SKM-1 treated with dmso at 0.1 percent for 144 hours (cell line): ENCODE data around the gene ASCL5.
A peak's percentile ranks its signal among the peaks of the same experiment; 100 is the strongest.

Experiments used
- DNase-seq: peaks from one replicate; lab custom pipeline; 2025; ENCODE audit not compliant: unreplicated experiment; lab: John Stamatoyannopoulos, UW

Gene ASCL5

DNA sequence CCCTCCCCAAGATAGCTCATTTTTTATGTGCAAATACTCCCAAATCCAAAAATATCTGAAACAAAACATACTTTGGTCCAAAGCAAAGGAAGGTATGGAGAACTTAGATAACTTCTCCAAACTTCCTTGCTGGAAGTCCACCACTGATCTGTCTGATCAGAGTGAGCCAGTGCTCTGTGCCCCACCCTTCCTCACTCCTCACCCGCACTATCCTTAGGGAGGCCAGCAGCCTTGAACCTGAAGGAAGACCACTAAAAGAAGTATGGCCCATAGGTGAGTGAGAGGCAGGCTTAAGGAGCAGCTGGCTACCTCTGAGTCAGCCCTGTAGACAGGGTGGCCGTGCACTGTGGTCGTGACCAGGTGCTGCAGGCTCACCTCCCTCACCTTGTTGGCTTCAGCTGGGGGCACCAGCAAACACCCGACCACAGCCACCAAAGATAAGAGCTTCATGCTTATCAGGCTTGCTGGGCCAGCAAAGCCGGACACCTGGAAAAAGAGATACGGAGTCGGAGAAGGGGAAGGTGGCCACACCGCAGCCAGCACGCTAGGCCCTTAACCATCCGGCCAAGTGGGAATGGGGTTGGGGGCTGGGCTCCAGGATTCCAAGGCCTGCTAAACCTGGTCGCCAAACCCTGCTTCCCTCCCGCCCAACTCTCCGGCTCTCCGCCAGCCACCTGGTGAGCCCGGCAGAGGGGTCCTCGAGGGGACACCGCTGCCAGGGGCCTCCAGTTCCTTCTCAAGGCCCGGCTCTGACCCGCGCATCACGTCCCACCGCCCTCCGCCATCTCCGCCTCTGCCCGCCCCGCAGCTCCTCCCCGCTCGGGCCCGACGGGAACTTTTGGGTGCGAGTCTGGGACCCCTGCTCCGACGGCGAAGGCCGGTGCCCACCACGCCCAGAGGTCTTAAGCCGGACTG is 26.7 kb upstream of the ASCL5 start:
- DNase-seq, result peak; percentile 74

DNA sequence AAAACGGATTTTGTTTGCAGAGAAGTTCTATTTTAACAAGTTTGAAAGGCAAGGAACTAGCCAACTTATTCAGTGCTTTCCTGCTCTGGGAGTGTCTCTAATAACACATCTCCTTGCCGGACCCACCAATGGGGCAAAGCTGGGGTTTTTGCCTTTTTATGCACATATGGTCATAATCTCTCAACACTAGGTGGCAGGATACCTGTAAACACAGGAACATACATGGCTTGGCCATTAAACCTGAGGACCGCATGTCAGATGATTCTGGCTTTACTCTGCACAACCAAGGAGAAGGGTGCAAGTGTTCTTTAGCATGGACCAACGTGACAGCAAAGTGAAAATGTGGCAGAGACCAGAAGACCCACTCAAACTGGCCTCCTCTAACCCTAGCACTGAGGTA is 22.4 kb upstream of the ASCL5 start:
- peak; percentile 48 for DNase-seq

DNA sequence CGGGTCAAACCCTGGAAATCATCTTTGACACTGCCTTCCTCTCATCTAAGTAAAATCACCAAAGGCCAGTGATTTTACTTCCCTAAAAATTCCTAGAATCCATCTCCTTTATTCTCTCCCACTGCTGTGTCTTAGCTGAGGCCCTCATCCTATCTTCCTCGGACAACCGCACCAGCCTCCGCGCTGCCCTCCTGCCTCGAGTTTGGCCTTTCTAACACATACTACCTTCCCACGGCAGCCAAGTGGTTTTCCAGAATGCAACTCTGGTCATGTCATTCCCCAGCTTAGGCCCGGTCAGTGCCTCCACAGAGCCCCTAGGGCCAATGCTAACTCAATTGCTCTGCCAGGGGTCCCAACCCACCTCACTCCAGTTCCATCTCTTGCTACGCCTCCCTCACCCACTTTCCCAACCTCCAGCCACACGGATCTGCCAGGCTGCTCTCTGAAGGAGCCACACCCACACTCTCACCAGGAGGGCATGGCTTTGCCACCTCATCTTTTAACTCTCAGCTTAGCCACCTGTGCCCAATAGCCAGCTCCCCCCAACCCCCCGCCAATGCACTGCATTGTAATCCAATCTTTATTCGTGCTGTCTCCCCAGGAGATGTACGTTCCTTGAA is 20.5 kb upstream of the ASCL5 start:
- no peak for DNase-seq

DNA sequence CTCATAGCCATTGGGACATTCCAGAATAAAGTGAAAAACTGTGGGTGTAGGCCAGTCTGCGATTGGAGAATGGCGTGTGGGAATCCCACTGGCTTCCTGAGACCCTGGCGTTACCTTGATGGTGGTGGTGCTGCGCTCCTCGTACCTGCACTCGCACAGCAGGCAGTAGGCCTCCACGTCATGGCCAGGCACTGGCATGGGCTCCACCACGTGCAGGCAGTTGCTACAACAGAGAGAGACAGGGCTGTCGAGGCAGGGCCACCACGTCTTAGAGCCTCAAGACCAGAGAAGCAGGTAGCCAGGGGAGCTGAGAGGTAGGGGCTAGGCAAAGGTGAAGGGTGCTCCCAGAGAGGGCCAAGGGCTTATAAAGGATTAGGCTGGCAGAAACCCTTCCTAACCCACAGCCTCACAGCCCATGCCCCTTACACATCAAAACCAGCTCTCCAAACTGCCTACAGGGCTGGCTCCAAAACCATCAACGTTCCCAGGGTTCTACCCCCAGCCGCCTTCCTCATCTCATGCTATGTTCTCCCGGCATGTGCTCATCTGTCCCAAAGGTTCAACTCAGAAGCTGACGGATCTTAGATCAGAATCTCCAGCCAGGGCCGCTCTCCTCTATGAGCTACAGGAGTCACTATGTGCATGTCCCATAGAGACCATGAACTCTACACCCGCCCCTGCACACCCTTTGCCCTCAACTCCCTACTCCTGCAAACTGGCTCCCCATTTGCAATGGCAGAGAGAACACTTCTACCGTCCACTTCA is 19.8 kb upstream of the ASCL5 start:
- DNase-seq, result no peak

DNA sequence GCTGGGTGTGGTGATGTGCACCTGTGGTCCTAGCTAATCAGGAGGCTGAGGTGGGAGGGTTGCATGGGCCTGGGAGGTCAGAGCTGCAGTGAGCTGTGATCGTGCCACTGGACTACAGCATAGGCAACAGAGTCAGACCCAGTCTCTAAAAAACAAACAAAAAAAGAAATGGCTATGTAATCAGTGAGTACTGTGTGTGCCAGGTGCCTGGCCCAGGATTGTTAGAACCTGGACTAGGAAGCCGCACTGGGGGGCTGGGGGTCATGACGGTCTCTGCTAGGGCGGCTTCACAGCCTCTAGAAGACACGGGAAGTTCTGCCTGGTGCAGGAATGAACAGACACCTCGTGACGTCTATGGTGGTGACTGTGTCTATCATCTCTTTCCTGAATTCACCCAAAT is 18.8 kb upstream of the ASCL5 start:
- DNase-seq, result no peak

DNA sequence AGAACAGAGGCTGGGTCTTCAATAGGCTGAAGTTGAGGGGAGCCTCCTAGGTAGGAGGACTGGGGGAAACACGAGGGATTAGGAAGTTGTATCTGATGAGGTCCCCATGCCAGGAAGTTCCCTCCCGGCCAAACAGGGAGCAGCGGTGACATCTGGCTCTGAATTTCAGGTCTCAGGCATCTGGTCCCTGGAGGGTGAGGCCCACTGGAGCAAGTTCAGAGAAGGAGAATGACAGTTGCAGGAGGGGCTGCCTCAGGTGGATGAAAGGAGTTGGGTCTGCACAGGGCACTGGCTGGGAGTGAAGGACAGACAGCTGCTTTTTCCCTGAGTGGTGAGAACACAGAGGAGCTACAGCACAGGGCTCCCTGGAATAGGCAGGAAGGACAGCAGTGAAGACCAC is 18.1 kb upstream of the ASCL5 start:
- no peak for DNase-seq

DNA sequence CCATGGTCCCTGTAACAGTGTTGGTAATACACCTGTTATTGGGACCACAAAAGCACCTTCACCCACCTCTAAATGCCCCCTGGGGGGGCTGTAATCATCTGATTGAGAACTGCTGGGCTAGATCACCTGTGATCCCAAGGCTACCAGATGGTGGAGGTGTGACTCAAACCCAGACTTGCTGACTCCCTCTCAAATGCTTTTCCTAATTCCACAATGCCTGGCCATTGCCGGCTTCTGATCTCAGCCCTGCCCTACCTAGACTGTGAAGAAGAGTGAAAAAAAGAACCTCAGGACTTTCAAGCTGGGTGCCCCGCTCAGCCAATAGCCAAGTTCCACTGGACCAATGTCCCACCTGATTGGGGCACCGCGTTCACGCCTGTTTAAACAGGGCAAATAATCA is 17.7 kb upstream of the ASCL5 start:
- DNase-seq, result no peak

DNA sequence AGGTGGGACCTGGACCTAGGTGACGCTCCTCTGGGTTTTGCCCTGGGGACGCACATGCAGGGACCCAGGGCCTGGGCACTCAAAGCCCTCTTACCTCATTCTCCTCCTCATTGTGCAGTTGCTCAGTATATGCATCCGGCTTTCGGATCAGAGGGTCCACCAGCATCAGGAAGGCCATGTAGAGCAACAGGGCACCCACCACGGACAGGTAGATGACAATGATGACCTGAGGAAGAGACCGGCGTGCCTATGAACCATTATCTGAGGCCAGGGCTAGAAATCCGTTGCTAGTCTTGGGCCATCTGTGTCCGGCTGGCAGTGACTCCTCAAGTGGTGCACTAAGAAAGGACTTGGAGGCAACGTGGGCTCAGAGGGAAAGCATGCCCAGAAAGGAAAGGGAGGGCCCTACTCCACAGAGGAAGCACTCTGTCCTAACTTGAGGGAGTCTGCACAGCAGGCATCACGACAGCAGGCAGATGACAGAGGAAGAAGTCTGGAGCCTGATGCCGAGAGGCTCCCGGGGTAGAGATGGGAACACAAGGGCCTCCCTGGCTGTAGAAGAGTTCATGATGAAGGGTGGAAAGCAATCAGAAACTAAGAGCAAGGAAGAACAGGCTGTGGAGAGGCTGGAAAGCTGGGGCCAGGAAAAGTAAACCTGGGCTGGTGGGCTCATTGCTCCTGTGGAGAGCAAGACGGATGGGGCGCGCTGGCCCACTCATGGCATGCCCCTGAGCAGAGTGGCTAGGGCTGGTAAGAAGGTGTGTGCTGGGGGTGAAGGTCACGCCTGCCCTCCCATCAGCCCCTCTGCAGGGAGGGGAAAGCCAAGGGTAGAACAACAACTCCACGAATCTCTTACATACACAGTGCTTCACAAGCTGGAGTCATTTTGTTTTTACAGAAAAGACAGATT is 17.0 kb upstream of the ASCL5 start:
- no peak for DNase-seq

DNA sequence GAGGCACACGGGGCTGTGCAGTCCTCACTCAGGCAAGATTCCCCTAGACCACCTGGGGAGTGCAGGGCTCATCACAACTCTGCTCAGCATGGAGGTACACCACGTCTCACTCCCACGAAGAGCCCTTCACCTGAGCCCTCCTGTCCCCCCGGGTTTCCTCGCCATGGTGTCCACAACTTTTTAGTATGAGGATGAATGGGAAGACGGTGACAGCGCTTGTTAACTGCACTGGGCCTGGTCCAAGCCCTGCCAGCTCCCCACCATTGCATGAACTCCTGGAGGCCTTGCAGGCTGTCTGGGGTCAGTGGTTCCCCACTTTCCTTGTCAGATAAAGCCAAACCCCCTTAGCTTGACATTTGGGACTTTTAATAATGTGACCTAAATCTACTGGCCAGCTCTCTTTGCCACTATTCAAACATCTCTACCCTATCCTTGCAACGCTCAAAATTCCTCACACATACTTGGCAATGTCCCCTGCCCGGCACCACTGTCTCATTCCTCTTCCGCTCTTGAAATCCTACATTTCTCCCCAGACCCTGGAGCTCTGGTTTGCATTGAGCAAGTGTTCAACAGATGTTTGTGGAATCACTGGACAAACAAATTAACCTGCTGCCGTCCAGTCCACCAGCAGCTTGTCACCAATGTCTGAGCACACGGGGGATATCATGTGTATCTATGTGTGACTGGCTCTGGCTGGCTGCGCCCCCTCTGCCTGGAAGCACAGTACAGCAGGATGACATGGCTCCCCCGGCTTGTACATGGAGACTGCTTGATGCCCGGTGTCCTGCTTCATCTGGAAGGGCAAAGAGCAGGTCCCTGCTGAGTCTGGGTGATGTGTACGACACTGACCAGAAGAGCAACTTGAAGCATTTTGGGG is 16.1 kb upstream of the ASCL5 start:
- no peak for DNase-seq

DNA sequence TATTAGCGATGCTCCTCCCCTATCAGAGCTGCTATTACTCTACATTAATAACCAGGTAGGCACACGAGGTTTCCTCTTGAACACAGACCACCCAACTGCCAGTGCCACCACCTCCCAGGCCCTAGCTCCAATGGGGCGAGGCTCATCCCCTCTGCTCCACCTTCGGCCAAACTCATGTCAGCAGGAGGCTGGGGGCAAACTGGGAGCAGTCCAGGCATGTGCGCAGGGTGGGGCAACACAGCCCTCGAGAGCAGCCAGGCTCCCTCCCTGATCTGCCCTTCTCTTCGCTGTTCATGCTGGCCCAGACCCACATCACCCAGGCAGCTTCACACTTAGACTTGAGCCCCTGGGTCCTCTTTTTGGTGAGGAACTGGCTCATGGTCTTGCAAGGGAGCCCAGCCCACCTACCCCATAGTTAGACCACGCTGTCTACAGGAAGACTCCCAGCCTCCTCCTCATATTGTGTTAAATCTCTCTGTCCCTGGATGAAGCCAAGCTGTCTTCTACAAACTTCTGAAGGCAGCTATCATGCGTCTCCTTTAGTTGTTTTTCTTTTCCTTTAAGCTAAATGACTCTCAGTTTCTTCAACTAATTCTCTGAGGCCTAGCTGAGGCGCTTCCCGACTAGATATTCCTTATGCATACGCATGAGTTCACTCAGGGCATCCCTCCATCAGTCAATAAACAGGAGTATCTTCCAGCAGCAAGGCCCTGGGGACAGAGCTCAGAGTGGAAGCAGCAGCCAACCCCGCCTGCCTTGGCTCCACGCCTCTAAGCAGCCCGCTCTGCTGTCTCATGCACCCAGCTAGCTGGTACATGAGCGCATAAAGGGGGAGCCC is 15.2 kb upstream of the ASCL5 start:
- DNase-seq, result no peak

DNA sequence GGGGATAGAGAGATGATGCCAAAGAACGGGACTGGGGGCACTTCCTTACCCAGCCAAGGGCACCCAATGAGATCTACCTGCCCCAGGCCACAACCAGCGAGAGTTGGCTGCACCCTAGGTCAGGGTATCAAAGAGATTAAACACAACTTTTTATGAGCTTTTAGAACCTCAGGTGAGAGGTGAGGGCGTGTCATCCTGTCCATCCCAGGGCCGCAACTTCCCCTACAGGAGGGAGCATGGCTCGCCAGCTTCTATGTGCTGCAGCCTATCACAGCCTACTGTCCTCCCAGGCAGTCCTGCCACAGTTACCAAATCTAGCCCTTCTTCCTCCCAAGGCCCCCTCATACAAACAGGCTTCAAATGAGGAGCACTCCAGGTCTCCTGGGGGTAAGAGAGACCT is 14.4 kb upstream of the ASCL5 start:
- no peak for DNase-seq

DNA sequence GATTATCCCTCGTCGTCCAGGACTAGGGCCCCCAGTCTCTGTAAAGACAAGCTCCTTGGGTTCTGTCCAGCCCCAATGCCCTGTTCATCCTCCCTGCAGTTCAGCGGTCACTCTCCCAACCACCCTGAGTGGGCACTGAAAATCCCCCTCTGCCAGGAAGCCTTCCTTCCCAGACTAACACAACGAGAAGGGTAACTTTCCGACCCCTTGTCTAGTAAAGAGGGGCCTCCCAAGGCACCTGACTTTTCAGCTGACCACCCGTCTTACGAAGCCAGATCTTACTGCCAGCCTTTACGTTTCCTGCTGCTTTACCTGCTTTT is 13.9 kb upstream of the ASCL5 start:
- DNase-seq, result no peak

DNA sequence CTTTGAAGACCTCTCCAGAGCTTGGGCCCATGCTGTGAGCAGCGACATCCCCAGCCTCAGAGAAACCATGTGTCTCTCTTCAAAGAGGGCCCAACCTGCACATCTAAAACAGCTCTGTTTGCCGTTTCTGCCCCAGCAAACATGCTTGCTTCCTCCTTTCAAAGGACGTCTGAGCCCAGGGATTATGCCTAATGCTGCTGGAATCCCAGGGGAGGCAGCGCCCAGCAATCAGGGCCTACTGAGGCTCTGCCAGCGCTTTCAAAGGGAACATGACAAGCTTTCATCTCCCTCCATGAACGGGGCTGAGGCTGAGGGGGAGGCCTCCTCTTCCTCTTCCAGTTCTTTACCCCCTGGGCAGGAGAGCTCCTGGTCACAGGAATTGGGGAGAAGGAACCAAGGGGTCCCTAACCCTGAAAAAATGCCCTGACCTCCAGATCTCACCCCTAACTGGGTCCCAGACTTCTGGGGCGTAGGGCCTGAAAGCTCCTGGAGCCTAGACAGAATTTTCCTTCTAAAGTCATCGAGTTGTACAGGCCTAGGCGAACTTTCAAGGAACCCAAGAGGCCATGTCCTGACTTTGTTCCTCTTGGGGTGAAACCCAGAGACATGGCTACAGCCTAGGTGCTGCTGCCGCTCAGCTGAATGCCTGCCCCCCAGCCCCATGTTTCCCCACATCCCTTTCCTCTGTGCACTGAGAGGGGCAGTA is 13.4 kb upstream of the ASCL5 start:
- no peak for DNase-seq

DNA sequence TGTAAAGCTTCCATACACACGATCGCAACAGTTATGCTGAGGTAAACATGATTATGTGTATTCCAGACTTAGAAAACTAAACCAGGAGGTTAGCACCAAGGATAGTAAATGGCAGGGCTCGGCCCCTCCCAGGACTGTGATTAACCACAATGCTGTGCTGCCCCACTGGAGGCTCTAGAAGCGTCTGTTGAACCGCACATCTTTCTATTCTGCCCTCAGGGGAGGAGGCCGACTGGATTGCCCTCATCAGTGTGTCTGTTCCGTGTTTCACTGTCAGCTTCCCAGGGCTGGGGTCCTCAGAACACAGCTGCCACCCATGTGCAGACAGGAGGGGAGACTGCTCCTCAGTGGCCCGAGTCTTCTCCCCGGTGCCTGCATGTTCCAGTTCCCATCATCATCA is 12.8 kb upstream of the ASCL5 start:
- DNase-seq, result no peak

DNA sequence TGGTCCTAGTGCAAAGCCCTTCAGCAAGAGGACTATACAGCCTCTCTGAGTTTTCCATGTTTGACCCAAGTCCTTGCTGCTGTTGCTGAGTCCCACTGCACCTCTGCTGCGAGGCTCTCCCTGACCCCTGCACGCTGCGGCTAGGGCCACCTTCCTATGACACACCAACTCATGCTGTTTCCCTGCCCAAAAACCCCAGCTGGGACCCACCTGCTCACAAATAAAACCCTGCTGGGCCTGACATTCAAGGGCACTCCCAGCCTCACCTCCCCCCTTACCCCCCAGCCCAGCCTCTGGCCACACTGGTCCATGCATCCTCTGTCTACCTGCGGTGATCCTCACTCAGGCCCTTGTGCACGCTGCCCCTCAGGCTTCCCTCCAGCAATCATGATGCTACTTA is 12.3 kb upstream of the ASCL5 start:
- no peak for DNase-seq

DNA sequence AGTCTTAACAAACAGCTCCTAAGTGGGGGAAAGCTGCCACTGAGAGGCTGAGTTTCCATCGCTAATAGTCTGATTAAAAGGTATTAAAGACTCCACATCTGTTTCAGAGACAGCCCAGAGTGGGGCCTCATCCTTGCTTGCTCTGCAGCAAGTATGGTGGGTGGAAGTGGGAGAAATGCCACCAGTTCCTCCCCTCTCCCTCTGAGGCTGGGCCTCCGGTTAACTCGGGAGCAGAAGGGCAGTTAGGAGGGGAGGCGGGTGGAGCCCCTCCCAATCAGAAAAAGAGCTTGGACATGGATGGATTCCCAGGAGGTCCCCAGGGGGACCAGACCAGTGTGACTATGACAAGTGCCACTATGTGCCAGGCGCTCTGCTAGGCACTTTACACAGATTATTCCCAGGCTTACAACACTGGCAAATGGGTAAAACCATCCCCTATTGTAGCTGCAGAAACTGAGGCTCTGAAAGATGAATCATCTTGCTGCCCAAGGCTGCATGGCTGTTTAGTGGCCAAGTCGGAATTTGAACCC is 11.4 kb upstream of the ASCL5 start:
- DNase-seq, result no peak

DNA sequence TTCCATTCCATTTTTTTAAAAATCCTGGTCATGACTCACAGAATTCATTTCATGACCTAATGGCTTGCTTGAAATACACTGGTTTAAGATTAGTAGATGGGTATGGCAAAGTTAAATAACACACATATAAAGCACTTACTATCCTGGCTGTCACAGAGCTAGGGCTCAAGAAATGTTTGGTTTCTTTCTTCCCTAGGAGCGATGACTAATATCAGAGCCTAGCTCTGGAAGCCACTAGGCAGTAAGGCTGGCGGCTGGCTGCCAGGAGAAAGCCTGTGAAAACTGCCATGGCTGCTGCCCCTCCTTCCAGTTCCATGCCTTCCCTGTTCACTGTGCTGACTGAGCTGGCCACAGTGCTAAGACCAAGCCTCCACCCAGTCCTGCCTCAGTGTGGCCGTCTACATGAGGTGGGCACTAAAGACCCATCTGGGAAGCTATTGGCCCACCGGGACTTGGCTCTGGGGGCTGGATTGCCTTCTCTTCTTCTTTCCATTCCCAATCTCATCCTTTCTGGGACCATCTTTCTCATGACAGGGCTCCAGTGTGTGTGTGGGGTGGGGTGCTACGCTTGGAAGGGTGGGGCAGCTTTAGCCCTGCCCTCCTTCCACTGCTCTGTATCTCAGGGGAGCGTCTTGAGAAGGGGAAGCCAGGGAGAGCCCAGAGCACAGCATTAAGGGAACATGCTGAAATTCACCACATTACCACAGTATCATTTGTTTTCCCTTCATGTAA is 10.8 kb upstream of the ASCL5 start:
- DNase-seq, result no peak

DNA sequence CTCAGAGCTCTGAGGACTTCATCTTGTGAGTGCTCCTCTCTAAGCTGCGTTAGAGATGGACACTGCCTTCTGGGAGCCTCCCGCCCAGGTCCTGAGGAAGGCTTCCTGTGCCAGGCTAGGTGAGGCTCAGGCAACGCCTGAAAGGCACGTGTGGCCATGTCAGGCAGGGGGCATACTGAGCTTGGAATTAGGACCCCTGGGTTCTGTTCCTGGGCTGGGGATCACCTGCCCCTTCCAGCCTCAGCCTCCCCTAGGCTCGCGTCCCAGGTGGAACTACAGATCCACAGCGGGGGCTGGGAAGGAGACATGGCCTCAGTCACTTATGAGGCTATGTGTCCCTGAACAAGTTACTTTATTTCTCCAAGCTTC is 10.0 kb upstream of the ASCL5 start:
- DNase-seq, result no peak
